GM18870 (cell line): ENCODE results near the gene EVL.
"Not testable (repeated sequence)": the region's sequence is repeated elsewhere in the genome, so short reads cannot be mapped to it uniquely, and the experiment has no call there.

Experiments used
- ATAC-seq: cut with Tn5 transposase; IDR thresholded peaks from one replicate; pipeline ENCODE4 v1.9.1; 2021; ENCODE audit warnings: moderate library complexity; ENCODE audit not compliant: unreplicated experiment

Gene EVL

DNA sequence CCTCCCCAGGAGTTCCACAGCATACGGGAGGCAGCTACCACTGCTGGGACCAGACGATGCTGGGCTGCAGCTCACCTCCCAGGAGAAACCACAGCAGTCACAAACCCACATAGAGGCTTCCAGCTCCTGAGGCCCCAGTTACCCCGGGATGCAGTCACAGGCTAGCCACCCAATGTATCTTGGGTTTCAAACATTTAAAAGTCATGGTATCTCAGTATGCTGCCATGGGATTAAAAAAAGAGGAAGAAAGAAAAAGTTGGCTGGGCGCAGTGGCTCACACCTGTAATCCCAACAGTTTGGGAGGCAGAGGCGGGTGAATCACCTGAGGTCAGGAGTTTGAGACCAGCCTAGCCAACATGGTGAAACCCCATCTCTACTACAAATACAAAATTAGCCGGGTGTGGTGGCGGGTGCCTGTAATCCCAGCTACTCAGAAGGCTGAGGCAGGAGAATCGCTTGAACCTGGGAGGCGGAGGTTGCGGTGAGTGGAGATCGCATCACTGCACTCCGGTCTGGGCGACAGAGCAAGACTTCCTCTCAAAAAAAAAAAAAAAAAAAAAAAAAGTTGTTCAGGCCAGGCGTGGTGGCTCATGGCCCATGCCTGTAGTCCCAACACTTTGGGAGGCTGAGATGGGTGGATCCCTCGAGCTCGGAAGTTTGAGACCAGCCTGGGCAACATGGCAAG is 92.5 kb downstream of the EVL start:
- not testable (repeated sequence) for ATAC-seq

DNA sequence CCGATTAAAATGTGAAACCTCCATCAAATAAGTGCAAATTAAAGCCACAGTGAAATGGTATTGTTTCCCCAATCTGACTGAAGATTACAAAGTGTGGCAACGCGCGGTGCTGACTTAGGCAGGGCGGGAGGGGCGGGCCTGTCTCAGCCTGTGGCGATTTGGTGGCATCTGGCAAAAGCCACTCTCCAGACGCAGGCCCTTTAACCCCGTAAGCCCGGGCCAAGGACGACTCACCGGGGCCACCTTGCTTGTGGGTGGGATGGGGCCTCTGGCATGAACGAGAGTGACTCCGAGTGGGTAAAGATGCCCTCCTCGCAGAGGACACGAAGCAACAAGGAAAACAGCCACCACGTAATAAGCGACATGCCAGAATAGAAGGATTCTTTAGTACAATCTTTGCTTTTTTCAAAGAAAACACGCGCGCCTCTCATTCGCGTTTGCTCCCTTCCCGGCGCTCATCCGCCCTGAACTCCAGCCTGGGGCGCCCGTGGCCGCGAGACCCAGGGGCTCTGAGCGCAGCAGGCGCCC is 93.4 kb downstream of the EVL start:
- no peak for ATAC-seq

DNA sequence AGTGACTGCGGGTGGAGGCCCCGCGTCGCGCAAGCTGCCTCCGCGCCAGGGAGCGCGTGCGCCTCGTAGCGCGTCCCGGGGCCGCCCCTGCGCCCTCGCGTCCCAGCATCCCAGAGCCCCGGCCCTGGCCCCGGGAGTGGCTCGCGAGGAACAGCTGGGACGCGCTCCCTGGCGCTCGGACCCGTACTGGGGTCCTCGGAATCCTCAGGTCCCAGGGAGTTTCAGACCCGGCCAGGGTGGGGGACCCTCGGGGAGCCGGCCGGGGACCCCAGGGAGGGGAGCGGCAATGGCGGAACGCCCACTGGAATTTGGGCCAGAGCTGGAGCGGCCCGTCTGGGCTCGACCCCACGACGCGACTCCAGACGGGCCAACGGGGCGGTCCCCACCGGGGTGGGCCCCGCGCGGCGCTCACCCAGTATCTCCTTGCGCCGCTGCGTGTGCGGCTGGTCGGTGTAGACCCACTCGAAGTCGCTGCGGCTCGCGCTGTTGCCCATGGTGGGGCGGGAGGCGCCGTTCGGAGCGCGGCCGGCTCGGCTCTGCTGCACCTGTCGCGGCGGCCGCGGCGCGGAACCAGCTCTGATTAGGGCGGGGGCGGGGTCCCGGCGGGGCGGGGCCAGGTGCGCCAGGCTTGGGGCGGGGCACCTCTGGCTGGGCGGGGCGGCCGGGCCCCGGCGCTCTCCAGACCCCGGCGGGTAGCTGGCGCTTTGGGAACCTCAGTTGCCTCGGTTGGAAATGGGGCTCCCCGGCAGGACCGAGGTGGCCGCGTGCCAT is 94.1 kb downstream of the EVL start, which contains the start of gene DEGS2:
Gene DEGS2 (minus strand): TSS at position 552 of the 771 bp plus-strand sequence. CDS start 58 bp downstream, at position 494.
- ATAC-seq: no peak

DNA sequence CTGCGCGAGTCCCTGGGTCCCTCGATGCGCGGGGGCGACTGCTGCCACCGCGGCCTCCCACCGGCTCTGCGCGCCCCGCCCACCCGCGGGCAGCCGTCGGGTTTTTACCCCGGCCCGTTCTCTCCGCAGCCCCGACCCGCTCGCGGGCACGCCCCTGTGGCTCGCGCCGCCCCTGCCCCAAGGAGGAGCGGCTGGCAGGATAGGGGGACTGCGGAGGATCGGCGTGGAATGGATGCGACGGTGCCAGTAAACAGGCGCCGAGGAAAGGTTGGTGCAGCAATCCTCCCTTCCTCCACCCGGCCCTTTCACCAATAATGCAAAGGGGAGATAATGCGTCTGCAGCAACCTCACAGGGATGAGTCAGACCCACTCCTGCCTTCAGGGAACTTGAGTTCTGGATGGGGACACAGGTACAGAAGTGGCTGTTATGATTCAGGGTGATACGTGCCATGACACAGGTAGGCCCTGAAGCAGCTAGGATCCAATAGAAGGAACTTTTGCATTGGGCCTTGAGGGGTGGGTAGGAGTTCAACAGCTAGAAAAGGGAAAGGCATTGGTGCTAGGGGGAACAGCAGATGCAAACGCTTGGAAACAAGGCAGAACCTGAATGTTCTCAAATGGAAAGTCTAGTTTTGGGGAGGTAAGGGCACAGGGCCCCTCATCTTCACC is 94.8 kb downstream of the EVL start:
- ATAC-seq: no peak

DNA sequence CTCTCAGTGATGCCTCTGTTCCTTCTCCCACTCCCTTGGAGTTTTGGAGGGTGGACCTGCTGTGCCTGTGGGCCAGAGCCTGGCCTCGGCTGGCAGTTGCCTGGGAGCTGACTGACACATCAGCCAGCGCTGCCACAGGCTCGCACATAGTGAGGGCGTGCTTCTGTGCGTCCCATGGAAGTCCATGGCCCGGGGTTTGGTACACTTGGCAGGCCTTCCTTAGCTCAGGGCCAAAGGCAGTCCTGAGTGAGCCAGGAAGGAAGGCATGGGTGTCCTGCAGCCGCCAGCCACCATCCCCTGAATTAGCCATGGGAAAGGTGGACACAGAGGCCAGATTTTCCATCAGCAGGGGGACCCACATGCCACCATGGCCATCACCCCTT is 95.3 kb downstream of the EVL start:
- ATAC-seq: no peak

DNA sequence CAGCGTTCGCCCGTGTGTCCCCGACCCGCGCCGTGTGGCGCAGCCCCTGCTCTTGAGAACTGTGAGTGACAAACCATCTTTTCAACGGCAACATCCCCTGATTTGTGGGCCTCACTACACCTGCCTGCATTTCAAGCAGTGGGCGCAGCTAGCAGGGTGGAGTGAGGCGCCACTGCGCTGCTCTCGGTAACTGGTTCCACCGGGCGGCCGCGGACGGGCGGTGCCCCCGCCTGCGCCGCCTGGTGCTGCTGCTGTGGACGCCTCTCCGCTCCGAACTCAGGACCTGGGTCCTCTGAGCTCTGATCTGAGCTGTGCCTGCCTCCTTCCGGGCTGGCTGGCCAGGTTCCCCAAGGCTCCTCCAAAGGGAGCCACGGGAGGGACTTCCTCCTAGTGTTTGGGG is 100.2 kb downstream of the EVL start:
- ATAC-seq: no peak

DNA sequence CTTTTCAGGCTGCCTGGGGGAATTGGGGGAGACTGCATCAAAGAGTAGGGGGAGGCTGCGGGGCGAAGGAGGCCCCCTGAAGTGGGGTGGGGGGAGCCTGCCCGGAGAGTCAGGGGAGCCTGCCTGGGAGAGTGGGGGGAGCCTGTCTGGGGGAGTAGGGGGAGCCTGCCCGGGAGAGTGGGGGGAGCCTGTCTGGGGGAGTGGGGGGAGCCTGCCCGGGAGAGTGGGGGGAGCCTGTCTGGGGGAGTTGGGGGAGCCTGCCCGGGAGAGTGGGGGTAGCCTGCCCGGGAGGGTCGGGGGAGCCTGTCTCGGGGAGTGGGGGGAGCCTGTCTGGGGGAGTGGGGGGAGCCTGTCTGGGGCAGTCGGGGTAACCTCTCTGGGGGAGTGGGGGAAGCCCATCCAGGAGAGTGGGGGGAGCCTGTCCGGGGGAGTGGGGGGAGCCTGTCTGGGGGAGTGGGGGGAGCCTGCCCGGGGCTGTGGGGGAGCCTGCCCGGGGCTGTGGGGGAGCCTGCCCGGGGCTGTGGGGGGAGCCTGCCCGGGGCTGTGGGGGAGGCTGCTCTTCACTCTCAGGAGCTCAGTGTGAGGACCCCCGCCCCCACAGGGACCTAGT is 100.7 kb downstream of the EVL start:
- ATAC-seq: no peak

DNA sequence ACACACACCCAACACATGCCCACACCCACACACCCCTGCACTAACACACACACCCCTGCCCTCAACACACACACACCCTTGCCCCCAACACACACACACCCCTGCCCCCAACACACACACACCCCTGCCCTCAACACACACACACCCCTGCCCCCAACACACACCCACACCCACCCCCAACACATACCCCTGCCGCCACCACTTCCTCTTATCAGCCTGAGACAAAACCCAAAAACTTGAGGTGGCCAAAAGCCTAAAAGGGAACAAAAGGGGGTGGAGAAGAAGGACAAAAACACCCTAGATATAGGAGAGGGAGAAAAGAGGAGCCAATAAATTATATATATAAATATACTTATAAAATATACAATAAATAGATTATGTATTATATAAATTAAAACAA is 103.3 kb downstream of the EVL start:
- ATAC-seq: no peak

DNA sequence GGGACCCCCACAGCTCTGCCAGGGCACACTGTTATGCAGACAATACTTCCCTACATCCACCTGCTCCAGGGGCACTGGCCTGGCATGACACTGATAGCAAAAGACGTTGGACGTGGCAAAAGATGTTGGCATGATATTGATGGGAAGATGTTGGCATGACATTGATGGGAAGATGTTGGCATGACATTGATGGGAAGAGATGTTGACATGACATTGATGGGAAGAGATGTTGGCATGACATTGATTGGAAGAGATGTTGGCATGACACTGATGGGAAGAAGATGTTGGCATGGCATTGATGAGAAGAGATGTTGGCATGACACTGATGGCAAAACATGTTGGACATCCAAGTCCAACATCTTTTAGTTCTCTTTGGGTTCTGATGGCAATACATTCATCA is 105.7 kb downstream of the EVL start:
- ATAC-seq: no peak

DNA sequence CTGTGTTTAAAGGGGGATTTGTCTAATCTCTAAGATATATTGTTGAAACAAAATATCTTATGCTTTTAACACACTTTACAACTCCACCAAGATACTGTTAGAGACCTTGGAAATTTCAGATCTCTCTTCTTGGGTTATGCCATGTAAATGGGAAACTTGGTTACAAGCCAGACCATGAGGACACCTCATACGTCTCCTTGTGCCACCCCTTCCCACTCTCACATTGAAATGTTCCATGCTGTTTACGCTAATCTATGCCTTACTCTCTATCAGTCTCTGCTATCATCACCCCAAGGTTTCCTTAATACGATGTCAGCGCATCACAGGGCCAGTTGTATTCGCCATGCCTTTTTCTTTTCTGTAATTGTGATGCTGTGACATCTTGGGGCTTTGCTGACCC is 107.6 kb downstream of the EVL start:
- no peak for ATAC-seq

DNA sequence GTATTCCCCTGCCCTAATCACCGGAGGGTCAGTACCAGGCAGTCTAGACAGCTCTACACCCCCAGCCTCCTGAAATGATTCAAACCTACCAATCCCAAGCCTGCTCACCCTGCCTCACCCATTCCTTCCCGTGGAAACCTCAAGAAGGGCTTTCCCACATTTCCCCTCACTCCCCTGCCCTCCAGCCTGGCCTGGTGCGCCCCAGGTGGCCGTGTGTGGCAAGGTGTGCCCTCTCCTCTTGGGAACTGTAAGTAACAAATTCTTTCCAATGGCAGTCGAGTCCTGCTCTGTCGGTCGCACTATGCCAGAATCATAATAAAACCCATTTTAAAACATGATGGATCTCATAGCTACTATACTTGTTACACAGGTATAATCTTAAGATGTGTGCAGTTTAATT is 108.1 kb downstream of the EVL start:
- ATAC-seq: no peak

DNA sequence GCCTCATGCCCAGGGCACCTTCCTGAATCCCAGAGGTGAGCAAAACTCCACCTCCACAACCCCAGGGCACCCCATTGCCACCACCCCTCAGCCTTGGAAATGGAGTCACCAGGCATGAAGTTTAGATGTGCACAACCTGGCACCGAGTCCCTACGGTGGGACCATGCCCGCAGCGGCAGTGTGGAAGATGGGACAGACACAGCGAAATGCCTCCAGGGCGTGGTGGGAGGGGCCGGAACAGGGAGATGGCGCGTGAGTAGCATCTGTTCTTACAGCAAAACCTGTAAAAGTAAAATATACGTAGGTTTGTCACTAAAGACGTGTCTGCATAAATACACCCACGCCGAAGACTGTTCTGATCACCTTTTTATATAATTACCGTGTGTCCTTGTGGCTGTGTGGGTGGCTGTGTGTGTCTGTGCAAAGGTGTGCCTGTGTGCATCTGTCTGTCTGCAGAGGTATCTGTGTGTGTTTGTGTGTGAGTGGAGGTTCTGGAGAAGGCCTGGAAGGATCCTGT is 111.6 kb downstream of the EVL start:
- ATAC-seq: no peak

DNA sequence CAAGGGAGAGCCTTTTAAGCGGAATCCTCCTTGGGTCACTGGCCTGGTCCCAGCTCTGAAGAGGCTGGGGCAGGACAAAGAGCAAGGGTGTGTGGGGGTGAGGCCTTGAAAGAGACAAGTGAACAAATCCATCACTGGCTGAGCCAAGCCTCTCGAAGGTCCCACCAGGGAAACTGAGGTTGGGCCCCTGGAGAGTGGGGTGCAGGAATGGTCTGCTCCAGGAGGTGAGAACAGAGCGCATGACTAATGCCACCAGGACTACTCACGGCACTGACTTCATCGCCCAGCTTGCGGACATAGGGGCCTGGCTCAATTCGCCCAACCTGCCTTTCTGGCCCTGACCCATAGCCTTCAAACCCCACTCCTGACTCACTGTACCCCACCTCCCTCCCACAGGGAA is 113.5 kb downstream of the EVL start:
- ATAC-seq: no peak

DNA sequence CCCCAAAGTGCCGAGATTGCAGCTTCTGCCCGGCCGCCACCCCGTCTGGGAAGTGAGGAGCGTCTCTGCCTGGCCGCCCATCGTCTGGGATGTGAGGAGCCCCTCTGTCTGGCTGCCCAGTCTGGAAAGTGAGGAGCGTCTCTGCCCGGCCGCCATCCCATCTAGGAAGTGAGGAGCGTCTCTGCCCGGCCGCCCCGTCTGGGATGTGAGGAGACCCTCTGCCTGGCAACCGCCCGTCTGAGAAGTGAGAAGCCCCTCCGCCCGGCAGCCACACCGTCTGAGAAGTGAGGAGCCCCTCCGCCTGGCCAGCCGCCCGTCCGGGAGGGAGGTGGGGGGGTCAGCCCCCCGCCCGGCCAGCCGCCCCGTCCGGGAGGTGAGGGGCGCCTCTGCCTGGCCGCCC is 115.4 kb downstream of the EVL start:
- ATAC-seq: not testable (repeated sequence)

DNA sequence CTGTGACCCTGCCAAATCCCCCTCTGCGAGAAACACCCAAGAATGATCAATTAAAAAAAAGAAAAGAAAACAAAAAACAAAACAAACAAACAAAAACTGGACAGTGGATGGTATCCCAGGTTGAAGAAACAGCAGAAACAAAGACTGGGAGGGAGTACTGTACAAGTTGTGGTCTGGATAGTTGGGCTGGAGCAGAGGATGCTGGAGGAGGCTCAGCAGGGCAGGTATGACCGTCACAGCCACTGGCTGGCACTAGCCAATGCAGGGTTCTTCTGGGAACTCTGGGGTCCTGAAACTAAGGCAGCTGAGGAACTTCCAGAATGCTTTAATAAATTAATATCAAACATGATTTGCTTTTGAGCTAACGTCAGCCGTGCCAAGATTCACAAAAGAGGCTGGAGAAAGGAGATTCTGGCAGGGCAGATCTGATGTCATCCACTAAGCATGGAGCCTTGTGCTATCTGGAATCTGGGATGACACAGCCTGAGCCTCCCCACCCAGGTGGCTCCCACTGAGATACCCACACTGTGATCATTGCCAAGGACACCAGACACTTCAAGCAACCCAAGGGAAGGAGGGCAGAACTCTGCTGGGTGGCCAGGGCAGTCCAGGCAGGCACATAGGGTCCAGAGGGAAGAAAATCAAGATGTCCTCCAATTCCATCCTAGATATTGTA is 116.8 kb downstream of the EVL start:
- ATAC-seq: not testable (repeated sequence)

DNA sequence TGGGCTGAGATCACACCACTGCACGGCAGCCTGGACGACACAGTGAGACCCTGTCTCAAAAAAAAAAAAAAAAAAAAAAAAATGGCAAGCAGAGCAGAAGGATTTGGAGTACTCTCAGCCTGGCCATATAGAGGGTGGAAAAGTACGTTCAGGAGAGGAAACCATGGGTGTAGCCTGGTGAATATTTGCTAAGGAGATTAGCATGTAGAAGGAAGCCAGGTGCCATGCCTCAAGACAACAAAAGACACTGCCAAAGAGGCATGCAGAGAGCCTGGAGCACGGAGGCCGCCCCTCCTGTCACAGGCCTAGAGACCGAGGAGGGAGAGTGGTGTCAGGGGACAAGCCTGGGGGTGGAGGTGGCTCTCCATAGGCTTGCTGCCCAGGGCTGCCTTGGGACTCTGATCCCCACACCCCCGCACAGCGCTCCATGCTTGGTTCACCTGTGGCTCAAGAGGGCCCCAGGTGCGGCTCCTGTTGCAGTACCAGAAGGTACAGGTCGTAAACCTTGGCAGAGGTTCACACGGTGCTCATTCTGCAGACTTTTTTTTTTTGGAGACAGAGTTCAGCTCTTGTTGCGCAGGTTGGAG is 122.1 kb downstream of the EVL start:
- ATAC-seq: no peak

DNA sequence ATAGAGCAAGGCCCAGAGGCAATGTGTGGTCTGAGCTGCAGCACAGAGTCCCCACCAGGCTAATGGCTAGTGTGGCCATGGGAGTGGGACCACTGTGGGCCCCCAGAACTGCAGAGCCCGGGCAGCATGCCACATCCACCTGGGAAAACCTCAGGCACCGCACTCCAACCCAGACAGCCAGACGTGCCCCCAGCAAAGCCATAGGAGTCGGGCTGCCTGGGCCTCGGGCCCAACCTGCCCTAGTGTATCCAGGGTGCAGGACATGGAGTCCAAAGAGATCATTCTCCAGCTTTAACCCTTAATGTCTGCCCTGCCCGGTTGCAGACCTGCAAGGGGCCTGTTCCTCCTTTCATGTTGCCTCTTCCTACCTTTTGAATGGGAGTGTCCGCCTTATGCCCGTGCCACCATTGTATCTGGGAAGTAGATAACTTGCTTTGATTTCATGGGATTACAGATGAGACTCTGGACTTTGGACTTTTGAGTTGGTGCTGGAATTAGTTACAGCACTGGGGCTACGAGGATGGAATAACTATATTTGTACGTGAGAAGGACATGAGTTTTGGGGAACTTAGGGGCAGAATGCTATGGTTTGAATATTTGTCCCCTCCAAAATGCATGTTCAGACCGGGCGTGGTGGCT is 123.3 kb downstream of the EVL start:
- ATAC-seq: no peak

DNA sequence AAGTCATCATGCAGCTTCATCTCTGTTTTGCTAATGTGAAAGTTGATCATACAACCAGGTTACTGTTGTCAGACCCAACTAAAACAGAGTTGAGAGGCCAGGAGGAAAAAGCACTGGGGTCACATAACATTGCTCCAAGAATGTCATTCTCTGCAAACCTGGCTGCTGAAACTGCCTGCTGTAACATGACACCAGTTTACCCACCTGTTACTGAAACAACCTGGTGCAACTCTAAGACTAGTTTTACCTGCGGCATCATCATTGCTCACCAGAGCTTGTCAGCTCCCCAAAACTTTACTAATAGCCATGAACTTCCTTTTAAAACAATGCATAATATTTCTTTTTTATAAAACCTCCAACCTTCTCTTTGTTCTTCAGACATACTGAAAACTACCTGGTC is 124.9 kb downstream of the EVL start:
- no peak for ATAC-seq

DNA sequence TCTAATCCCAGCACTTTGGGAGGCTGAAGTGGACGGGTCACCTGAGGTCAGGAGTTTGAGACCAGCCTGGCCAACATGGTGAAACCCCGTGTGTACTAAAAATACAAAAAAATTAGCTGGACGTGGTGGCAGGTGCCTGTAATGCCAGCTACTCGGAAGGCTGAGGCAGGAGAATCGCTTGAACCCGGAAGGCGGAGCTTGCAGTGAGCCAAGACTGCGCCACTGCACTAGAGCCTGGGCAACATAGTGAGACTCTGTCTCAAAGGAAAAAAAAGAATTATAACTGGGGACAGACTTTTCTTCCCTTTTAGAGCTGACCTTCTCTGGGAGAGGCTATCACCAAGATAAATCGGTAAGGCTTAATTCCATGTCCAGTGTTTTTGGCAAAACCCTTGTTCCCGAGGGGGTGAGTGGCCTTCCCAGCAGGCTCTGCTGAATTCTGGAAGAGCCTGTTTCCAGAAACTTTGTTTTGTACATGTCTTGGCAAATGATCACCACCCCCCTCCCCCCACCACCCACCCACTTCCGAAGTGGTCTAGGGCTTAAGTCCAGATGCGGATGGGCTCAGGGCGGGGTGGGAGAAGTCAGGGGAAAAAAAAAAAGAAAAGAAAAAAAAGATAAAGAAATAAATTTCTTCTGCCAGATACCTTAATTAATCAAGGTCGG is 126.5 kb downstream of the EVL start:
- no peak for ATAC-seq
